Activated naive CD4-positive, alpha-beta T cell treated with anti-CD3 and anti-CD28 coated beads, Interleukin-2, amount 50 U/mL, for 24 hours (primary cell): ENCODE results near the gene DGCR6L.
"Not testable (repeated sequence)": the region's sequence is repeated elsewhere in the genome, so short reads cannot be mapped to it uniquely, and the experiment has no call there.

Source experiments
- H3K27ac Mint-ChIP-seq: one replicate; pipeline ENCODE4 v1.8.0; 2021; ENCODE audit warnings: mild to moderate bottlenecking, mixed read lengths
- H3K27me3 Mint-ChIP-seq: one replicate; pipeline ENCODE4 v1.8.0; 2021; ENCODE audit warnings: mixed read lengths
- H3K36me3 Mint-ChIP-seq: one replicate; pipeline ENCODE4 v1.8.0; 2021; ENCODE audit warnings: mixed read lengths
- H3K4me1 Mint-ChIP-seq: one replicate; pipeline ENCODE4 v1.8.0; 2021; ENCODE audit warnings: mixed read lengths
- H3K4me3 Mint-ChIP-seq: one replicate; pipeline ENCODE4 v1.8.0; 2021; ENCODE audit warnings: mild to moderate bottlenecking, mixed read lengths
- H3K9me3 Mint-ChIP-seq: one replicate; pipeline ENCODE4 v1.8.0; 2021; ENCODE audit warnings: mixed read lengths

DGCR6L gene

DNA sequence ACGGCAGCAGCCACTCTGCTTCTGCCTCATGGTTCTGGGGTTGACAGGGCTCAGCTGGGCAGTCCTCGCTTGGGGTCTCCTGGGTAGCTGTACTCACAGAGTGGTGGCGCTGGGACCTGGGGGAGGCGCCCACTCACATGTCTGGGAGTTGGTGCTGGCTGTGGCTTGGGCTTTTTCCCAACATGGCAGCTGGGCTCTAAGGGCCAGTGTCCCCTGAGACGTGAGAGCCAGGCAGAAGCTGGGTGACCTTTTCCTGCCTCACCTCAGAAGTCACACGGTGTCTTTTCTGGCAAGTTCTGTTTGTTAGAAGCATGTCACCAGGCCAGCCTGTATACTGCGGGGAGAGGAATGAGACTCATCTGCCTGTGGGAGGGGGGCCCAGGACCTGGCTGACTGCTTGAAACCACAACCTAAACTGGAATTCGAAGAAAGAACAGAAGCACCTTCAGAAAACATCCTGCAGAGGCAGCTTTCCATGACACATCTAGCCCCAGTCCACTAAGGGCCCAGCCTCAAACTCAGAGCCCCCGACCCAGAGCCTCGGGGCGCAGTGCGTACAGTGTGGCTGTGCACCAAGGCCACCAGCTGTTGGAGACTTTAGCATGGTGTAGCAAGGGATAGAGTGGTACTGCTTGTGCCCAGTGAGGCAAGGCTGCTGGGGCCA, 14.5 kb downstream of the DGCR6L start:
- H3K9me3 Mint-ChIP-seq, H3K4me1 Mint-ChIP-seq, H3K27ac Mint-ChIP-seq, H3K36me3 Mint-ChIP-seq, H3K4me3 Mint-ChIP-seq, H3K27me3 Mint-ChIP-seq: not testable (repeated sequence)

DNA sequence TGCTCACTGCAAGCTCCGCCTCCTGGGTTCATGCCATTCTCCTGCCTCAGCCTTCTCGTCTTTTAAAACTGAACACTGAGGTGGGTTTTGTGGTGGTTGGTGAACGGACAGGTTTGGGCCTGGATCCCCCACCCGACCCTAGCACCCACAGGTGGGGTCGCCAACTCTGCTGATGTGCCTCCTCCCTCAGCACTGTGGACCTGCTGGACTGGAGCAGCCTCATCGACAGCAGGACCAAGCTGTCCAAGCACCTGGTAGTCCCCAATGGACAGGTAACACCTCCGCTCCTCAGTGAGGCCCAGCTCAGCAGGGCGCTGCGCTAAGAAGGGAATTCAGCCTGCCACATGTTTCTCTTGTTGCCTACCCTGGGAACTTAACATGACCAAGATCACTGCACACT, 15.2 kb downstream of the DGCR6L start:
- Mint-ChIP-seq H3K27me3 (peaks cover 2% of the 10 kb centered on the region), H3K4me3 (no peak overlapping the region), H3K4me1 (no peaks in the 10 kb centered on the region), H3K27ac (no peak overlapping the region), H3K36me3 (no peaks in the 10 kb centered on the region), H3K9me3 (no peaks in the 10 kb centered on the region)

DNA sequence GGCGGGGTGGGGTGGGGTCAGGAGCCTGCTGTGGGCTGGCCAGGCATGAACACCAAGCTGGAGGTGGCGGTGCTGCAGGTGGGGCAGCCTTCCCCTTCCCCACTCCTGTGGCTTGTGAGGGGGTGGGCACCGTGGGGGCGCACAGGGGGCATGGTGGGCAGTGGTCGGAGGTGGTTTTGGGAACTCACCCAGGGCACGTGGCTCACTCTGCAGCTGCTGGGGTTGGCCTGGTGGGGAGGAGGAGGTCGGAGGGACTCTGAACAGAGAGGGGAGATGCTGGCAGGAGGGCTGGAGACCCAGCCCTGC, 16.7 kb downstream of the DGCR6L start:
- H3K9me3 Mint-ChIP-seq, H3K4me1 Mint-ChIP-seq, H3K27ac Mint-ChIP-seq, H3K4me3 Mint-ChIP-seq, H3K36me3 Mint-ChIP-seq, H3K27me3 Mint-ChIP-seq: not testable (repeated sequence)

DNA sequence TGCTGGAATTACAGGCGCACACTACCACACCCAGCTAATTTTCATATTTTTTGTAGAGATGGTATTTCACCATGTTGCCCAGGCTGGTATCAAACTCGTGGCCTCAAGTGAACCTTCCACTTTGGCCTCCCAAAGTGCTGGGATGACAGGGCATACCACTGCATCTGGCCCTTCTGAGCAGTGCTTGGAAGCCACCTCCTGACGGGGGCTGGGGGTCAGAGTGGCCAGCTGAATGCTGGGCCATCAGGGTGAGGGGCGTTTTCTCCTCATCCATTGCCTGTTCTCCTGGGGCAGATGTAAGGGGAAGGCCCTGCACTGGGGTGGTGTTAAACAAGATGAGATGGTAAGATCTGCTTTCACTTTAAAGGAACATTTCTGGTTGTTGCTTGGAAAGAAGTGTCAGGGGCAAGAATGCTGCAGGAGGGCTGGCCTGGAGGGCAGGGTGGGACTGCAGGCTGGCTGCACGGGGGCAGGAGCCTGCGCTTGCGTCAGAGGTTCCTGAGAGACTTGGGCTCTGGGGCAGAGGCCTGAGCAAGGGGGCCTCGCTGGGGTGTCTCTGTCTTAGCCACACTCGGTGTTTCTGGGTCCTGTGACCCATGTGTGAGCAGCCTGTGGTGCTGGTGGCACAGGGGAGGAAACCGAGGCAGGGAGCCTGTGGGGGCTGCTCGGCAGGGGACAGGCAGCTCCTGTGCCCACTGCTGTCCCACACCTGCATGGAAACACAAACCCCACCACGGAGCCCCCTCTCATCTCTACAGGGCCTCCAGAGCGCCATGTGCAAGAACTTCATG, 17.2 kb downstream of the DGCR6L start:
- no peaks in the 10 kb centered on the region for H3K36me3 Mint-ChIP-seq
- H3K4me1 Mint-ChIP-seq: no peaks in the 10 kb centered on the region
- no peaks in the 10 kb centered on the region for H3K9me3 Mint-ChIP-seq
- H3K27me3 Mint-ChIP-seq: peaks cover 2% of the 10 kb centered on the region
- H3K4me3 Mint-ChIP-seq: peak overlapping the region; percentile 36
- no peak overlapping the region for H3K27ac Mint-ChIP-seq

DNA sequence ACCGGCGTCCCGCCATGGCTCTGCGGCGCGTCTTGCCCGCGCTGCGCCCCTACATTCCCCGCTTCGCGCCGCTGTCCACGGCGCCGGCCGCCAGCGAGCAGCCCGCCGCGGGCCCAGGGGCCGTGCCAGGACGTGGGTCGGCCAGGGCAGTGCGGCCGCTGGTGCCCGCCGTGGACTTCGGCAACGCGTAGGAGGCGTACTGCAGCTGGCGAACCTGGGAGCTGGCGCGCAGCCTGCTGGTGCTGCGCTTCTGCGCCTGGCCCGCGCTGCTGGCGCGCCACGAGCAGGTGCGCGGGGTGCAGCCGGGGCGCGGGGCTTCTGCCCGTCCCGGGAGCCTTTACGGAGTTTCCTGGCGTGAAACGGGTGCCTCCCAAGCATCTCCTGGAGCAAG, 20.1 kb downstream of the DGCR6L start:
- peak overlapping the region; percentile 61 for H3K4me3 Mint-ChIP-seq
- peaks cover 2% of the 10 kb centered on the region for H3K27me3 Mint-ChIP-seq
- H3K27ac Mint-ChIP-seq: no peak overlapping the region
- H3K9me3 Mint-ChIP-seq: no peaks in the 10 kb centered on the region
- H3K36me3 Mint-ChIP-seq: no peaks in the 10 kb centered on the region
- no peaks in the 10 kb centered on the region for H3K4me1 Mint-ChIP-seq

DNA sequence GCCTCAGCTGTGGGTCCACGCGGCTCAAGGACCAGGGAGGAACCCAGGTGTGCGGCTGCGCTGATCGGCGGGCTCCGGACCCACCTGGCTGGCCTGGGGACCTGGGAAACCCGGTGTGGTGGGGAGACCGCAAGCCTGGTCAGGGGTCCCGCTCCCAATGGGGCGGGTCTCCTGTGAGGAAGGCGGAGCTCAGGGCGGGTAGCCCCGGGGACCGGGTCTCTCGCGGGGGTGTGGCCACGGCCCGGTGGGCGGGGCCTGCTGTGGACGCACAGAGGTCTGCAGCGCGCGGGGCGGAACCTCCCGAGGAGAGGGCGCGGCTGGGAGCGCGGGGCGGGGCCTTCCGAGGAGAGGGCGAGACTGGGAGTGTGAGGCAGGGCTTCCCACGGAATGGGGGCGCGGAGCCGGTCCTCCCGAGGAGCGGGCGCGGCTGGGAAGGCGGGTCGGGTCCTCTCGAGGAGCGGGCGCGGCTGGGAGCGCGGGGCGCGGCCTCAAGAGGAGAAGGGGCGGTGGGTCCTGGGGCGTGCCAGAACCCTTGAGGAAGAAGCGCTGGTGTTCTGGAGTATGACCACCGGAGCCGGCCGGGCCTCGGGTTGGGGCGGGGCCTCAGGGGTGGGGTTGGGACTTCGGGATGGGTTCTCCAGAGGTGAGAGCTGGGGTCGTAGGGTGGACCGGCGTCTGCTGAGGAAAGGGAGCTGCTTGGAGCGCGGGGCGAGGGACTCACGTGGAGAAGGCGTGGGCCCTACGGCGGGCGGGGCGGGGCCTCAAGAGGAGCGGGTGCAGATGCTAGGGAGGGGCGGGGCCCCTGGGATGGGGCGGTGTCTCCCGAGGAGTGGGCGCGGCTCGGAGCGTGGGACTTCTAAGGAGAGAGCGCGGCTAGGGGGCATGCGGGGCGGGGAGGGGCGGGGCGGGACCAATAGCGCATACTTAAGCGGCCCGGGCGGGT, 20.8 kb downstream of the DGCR6L start:
- Mint-ChIP-seq H3K9me3 (no peaks in the 10 kb centered on the region), H3K4me1 (no peaks in the 10 kb centered on the region), H3K36me3 (no peaks in the 10 kb centered on the region), H3K27me3 (peaks cover 2% of the 10 kb centered on the region), H3K4me3 (peak overlapping the region; percentile 82), H3K27ac (no peak overlapping the region)

DNA sequence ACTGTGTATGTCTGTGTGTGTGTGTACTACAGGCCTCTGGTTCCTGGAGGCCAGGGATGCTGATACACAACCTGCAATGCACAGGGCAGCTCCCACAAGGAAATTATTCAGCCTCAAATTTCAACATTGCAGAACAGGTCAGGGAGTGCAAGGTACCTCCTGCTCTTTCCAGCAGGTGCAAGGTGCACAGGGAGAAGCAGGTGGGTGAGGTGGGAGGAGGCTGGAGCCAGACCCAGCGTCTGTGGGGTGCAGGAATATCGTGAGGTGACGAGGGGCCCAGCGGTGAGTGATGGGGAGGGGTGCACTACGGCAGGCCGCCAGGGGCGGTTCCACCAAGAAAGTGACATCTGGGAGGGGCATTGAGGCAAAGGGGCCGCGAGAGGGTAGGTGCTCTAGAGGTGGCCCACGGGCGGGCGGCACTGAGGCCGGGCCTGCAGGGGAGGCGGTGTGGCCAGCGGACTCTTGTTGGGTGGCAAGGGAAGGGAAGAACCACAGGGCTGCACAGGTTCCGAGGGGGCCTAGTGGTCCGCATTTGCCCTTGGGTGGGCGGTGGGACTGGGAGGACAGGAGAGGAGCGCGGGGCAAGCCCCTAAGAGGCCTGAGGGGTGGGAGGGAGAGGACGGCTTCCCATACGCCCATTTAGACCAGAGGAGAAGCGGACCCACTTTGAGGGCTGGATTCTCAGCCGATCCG, 21.6 kb downstream of the DGCR6L start:
- no peaks in the 10 kb centered on the region for H3K4me1 Mint-ChIP-seq
- H3K9me3 Mint-ChIP-seq: no peaks in the 10 kb centered on the region
- H3K27me3 Mint-ChIP-seq: peaks cover 2% of the 10 kb centered on the region
- no peaks in the 10 kb centered on the region for H3K36me3 Mint-ChIP-seq
- peak overlapping the region; percentile 82 for H3K4me3 Mint-ChIP-seq
- H3K27ac Mint-ChIP-seq: peak overlapping the region; percentile 30

DNA sequence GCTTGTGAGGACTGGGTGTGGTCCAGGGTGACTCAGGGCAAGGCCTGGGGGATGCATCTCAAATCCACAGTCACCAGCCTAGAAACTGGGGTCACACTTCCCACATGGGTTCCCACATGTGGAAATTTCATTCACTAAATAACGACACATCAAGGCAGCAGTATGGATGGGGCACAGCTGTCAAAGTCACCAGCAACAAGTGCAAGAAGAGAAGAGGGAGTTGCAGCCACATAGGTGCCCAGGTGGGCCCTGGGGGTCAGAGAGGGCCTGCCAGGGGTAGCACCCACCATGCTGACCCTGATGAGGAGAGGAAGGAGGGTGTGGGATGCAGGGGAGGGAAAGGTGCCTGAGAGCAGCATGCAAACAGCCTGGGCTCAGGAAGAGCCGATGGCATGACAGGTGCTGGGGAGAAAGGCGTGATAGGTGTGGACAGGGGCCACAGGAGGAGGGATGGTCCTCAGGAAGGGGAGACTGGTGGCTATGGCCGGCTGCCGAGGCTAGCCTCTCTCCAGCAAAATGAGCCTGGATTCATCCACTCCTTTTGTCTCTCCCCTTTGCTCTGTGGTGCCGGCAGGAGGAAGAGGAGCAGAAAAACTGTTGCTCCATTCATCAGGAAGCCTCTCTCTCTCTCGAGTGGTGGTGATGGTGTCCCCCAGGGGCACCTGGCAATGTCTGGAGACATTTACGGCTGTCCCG, 22.3 kb downstream of the DGCR6L start:
- Mint-ChIP-seq H3K4me3 (peak overlapping the region; percentile 82), H3K27me3 (peaks cover under 1% of the 10 kb centered on the region), H3K27ac (peak overlapping the region; percentile 8), H3K36me3 (no peaks in the 10 kb centered on the region), H3K9me3 (no peaks in the 10 kb centered on the region), H3K4me1 (no peaks in the 10 kb centered on the region)

DNA sequence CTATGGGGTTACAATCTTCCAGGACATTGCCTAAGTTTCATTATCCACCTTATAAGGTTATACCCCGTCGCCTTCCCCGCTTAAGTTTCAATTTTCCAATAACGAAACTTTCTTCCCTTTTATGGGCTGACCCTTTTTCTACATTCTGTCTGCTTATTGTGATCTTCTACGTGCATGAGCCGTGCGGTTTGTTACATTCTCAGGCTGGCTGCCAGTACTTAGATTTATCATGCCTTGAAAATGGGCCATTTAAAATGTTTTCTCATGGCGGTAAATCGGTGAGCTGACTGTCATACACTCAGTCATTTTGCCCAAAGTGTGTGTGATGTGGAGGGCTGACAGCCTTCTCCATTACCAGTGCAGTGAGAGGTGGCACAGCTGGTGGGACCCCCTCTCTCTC, 23.3 kb downstream of the DGCR6L start:
- H3K4me3 Mint-ChIP-seq: no peak overlapping the region
- H3K27ac Mint-ChIP-seq: peak overlapping the region; percentile 14
- no peaks in the 10 kb centered on the region for H3K27me3 Mint-ChIP-seq
- H3K9me3 Mint-ChIP-seq: no peaks in the 10 kb centered on the region
- H3K4me1 Mint-ChIP-seq: no peaks in the 10 kb centered on the region
- H3K36me3 Mint-ChIP-seq: no peaks in the 10 kb centered on the region

DNA sequence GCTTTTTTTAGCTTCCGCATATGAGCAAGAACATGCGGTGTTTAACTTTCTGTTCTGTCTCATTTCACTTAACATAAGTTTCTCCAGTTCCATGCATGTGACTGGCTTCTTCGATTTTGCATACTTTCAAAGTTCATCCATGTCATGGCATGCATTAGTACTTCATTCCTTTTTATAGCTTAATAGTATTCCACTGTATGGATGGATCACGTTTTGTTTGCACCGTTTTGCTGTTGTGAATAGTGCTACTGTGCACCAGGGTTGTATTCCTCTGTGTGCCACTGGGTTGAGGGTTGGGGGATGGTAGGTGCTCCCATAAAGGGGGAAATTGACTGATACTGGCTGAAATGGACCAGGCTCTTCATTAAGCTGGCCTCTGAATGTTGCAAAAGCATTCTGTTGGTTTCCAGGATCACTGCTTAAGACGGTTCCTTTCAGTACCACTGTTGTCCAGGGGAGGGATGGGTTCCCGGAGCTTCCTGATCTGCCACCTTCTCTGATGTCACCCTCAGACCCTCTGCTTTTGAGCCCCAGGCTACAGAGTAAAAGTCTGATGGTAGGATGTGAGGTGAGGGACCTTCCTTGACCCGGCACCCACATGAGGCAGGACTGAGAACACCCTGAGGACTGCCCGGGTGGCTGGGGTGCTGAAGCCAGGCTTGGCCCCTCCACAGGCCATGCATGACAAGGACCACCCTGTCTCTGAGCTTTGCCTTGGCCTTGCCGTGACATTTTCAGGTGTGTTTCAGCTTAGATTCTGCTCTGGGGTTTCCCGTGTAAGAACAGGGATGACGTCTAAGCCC, 24.4 kb downstream of the DGCR6L start:
- Mint-ChIP-seq H3K9me3 (no peaks in the 10 kb centered on the region), H3K36me3 (no peaks in the 10 kb centered on the region), H3K4me1 (no peaks in the 10 kb centered on the region), H3K27ac (no peak overlapping the region), H3K27me3 (no peaks in the 10 kb centered on the region), H3K4me3 (no peak overlapping the region)

DNA sequence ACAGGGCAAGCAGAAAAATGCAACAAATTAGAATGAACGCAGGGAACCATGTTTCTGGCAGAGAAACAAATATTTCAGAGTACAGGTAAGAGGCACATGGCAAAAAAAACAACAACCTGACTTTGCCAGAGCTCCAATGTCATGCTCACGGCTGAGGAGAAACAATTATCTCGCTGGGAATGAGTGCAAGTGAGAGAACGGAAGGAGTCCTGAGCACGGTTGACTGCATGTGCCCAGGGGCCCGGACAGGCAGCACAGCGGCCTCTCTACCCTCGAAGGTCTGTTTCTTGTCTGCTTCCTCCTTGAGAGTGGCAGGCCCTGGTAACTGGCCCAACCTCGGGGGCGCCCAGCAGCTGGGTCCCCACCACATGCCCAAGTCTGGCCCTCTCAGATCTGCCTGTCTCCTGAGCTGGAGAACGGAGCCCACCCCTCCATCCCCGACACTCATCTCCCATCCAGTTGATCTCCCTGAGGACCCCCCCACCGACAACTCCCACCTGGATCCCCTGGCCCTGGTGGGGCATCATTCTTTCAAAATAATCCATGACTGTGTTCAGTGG, 27.1 kb downstream of the DGCR6L start:
- Mint-ChIP-seq H3K4me1 (no peaks in the 10 kb centered on the region), H3K27me3 (no peaks in the 10 kb centered on the region)

DNA sequence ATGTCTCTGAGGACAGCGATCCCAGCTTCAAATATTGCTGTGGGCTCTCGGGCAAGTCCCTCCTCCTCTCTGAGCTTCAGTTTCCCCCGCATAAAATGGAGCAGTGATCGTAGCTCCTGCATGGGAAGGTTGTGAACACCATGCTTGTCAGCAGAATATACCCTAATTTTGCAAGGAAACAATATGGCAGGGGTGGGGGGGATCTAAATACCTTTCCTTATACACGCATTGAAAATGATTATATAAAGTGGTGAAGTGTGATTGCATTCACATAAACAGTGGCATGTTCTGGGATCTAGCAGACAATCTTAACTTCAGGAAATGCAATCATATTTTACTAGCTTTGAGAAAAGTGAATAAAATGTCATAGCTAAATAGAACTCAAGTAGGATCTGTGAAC, 27.8 kb downstream of the DGCR6L start:
- no peaks in the 10 kb centered on the region for H3K9me3 Mint-ChIP-seq
- H3K36me3 Mint-ChIP-seq: no peaks in the 10 kb centered on the region
- no peak overlapping the region for H3K4me3 Mint-ChIP-seq
- no peaks in the 10 kb centered on the region for H3K27me3 Mint-ChIP-seq
- no peak overlapping the region for H3K27ac Mint-ChIP-seq
- H3K4me1 Mint-ChIP-seq: no peaks in the 10 kb centered on the region

More for the DNA sequence above, 27.1 kb downstream of the DGCR6L start:
- Mint-ChIP-seq H3K36me3 (no peaks in the 10 kb centered on the region), H3K4me3 (no peak overlapping the region), H3K9me3 (no peaks in the 10 kb centered on the region), H3K27ac (no peak overlapping the region)

DNA sequence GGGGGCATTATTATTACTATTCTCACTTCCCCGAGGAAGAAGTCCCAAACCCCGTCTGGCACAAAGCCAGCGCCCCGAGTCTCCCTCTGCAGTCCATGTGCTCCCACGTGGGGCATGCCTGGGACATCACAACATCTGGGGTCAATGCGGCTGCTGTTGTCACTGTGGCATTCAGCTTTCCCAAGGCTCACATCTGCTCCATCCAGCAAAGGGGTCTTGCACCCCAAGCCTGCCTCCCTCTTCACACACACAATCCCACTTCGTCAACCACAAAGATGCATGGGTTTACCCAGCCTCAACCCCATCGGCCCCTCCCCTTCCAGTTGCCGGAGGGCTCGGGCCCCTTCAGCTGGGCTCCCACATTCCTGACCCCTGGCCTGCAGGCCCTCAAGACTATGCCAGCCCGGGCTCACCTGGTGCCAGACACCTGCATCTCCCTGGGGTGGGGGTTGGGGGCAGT, 28.2 kb downstream of the DGCR6L start:
- no peaks in the 10 kb centered on the region for H3K9me3 Mint-ChIP-seq
- no peaks in the 10 kb centered on the region for H3K4me1 Mint-ChIP-seq
- no peaks in the 10 kb centered on the region for H3K36me3 Mint-ChIP-seq
- no peak overlapping the region for H3K27ac Mint-ChIP-seq
- no peak overlapping the region for H3K4me3 Mint-ChIP-seq
- H3K27me3 Mint-ChIP-seq: no peaks in the 10 kb centered on the region

DNA sequence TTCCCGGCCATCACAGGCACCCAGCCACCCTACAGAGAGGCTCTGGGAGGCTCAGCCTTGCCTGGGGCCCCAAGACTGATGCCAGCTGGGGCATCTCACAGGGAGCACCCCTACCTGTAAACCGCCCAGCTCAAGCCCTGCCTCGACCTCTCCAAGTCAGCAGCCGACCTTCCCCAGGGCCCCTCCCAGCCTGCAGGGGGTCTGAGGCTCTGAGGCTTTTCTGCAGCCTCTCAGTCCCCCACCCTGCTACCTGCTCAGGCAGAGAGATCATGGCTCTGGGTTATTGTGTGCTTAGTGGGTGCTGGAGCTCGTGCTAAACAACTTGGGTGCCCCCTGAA, 28.6 kb downstream of the DGCR6L start:
- H3K27ac Mint-ChIP-seq: no peak overlapping the region
- H3K4me1 Mint-ChIP-seq: no peaks in the 10 kb centered on the region
- H3K36me3 Mint-ChIP-seq: no peaks in the 10 kb centered on the region
- no peak overlapping the region for H3K4me3 Mint-ChIP-seq
- H3K9me3 Mint-ChIP-seq: no peaks in the 10 kb centered on the region
- no peaks in the 10 kb centered on the region for H3K27me3 Mint-ChIP-seq
